GM23248 (cell line): ENCODE measurements around the gene CENPT.

ENCODE experiments used
- EZH2 ChIP-seq: fragments of 200-600 bp; sonication (generic); IDR thresholded peaks from 2 replicates; pipeline ENCODE4 v1.6.1; 2018; ENCODE audit warnings: antibody characterized with exemption, mild to moderate bottlenecking; ENCODE audit not compliant: insufficient read depth, poor library complexity, severe bottlenecking
- EZH2phosphoT487 ChIP-seq: fragments of 200-600 bp; sonication (generic); IDR thresholded peaks from 2 replicates; pipeline ENCODE4 v1.6.1; 2018; ENCODE audit warnings: antibody characterized with exemption, moderate library complexity, mild to moderate bottlenecking, low read depth; ENCODE audit not compliant: insufficient read depth

GRCh38 chr16:67888331-67888730, 40.8 kb upstream of the CENPT start:
- TF ChIP-seq EZH2 (no peak), EZH2phosphoT487 (no peak)
